ENCODE data around the gene DNAJC21. TPM values are rescaled to one million over a fixed set of nuclear protein-coding genes. Genes with fewer than 3 reads are reported as not detected.
"Not testable (repeated sequence)": the region's sequence is repeated elsewhere in the genome, so short reads cannot be mapped to it uniquely, and the experiment has no call there.

Gene DNAJC21
- total and polyA plus RNA-seq, 4 donors, result 8.8 to 21.0 (median 11.8) TPM

GRCh38 chr5:34919077-34919476 lies 10.3 kb upstream of the DNAJC21 start:
- Histone ChIP-seq H3K4me3 (ENCODE audit: low read depth in 1 of 3, low read length in 3 of 3) (no peak overlapping the region), H3K27me3 (ENCODE audit: control insufficient read depth in 4 of 4, insufficient read depth in 4 of 4, low read length in 3 of 4) (no peaks in the 10 kb centered on the region), H3K9me3 (ENCODE audit: control insufficient read depth in 4 of 4, low read length in 3 of 4) (no peaks in the 10 kb centered on the region), H3K27ac (ENCODE audit: low read depth in 1 of 2, low read length in 2 of 2) (no peak overlapping the region), H3K9ac (ENCODE audit: low read depth in 1 of 2, low read length in 2 of 2) (no peak overlapping the region), H3K4me1 (ENCODE audit: control insufficient read depth in 4 of 4, insufficient read depth in 4 of 4, low read length in 3 of 4) (peaks cover 2 to 24% (median 20%) of the 10 kb centered on the region in 4 donors), H3K36me3 (ENCODE audit: control insufficient read depth in 4 of 4, insufficient read depth in 3 of 4, low read depth in 1 of 4, low read length in 3 of 4) (peaks cover 5 to 28% (median 20%) of the 10 kb centered on the region in 4 donors)
- 92% methylated on average over 4 of the region's 4 CpGs for WGBS
- no peak for DNase-seq (ENCODE audit: low spot score)
- TF ChIP-seq, protein P1, sequence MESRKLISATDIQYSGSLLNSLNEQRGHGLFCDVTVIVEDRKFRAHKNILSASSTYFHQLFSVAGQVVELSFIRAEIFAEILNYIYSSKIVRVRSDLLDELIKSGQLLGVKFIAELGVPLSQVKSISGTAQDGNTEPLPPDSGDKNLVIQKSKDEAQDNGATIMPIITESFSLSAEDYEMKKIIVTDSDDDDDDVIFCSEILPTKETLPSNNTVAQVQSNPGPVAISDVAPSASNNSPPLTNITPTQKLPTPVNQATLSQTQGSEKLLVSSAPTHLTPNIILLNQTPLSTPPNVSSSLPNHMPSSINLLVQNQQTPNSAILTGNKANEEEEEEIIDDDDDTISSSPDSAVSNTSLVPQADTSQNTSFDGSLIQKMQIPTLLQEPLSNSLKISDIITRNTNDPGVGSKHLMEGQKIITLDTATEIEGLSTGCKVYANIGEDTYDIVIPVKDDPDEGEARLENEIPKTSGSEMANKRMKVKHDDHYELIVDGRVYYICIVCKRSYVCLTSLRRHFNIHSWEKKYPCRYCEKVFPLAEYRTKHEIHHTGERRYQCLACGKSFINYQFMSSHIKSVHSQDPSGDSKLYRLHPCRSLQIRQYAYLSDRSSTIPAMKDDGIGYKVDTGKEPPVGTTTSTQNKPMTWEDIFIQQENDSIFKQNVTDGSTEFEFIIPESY (IDR thresholded peaks at IDR 0.05), result no peak
- no peak for TF ChIP-seq SP1 (IDR thresholded peaks at IDR 0.05)
- no peak for TF ChIP-seq HNF4A (conservative IDR thresholded peaks at IDR 0.05)
- no peak for TF ChIP-seq FOXA2 (IDR thresholded peaks at IDR 0.05)
- TF ChIP-seq CTCF (IDR thresholded peaks at IDR 0.05; ENCODE audit: low read depth, low read length, missing input control), result no peak
- TF ChIP-seq, protein P2, sequence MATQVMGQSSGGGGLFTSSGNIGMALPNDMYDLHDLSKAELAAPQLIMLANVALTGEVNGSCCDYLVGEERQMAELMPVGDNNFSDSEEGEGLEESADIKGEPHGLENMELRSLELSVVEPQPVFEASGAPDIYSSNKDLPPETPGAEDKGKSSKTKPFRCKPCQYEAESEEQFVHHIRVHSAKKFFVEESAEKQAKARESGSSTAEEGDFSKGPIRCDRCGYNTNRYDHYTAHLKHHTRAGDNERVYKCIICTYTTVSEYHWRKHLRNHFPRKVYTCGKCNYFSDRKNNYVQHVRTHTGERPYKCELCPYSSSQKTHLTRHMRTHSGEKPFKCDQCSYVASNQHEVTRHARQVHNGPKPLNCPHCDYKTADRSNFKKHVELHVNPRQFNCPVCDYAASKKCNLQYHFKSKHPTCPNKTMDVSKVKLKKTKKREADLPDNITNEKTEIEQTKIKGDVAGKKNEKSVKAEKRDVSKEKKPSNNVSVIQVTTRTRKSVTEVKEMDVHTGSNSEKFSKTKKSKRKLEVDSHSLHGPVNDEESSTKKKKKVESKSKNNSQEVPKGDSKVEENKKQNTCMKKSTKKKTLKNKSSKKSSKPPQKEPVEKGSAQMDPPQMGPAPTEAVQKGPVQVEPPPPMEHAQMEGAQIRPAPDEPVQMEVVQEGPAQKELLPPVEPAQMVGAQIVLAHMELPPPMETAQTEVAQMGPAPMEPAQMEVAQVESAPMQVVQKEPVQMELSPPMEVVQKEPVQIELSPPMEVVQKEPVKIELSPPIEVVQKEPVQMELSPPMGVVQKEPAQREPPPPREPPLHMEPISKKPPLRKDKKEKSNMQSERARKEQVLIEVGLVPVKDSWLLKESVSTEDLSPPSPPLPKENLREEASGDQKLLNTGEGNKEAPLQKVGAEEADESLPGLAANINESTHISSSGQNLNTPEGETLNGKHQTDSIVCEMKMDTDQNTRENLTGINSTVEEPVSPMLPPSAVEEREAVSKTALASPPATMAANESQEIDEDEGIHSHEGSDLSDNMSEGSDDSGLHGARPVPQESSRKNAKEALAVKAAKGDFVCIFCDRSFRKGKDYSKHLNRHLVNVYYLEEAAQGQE (IDR thresholded peaks at IDR 0.05), result no peak
- no peak for TF ChIP-seq YY1 (IDR thresholded peaks at IDR 0.05)

DNA sequence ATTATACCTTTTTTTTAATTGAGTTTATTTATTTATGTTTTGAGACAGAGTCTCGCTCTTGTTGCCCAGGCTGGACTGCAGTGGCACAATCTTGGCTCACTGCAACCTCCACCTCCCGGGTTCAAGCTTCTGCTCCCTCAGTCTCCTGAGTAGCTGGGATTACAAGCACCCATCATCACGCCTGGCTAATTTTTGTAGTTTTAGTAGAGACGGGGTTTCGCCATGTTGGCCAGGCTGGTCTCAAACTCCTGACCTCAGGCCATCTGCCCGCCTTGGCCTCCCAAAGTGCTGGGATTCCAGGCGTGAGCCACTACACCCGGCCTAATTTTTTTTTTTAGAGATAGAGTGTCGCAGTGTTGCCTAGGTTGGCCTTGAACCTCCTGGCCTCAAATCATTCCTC lies 6.1 kb upstream of the DNAJC21 start:
- H3K9me3 ChIP-seq (ENCODE audit: control insufficient read depth in 4 of 4, low read length in 3 of 4); H3K27me3 ChIP-seq (ENCODE audit: control insufficient read depth in 4 of 4, insufficient read depth in 4 of 4, low read length in 3 of 4); H3K4me1 ChIP-seq (ENCODE audit: control insufficient read depth in 4 of 4, insufficient read depth in 4 of 4, low read length in 3 of 4); H3K4me3 ChIP-seq (ENCODE audit: low read depth in 1 of 3, low read length in 3 of 3); H3K9ac ChIP-seq (ENCODE audit: low read depth in 1 of 2, low read length in 2 of 2); H3K27ac ChIP-seq (ENCODE audit: low read depth in 1 of 2, low read length in 2 of 2); DNase-seq (ENCODE audit: low spot score): not testable (repeated sequence)
- WGBS, result 95% methylated on average over 9 of the region's 9 CpGs
- H3K36me3 ChIP-seq (ENCODE audit: control insufficient read depth in 4 of 4, insufficient read depth in 3 of 4, low read depth in 1 of 4, low read length in 3 of 4), result peaks cover 7 to 44% (median 34%) of the 10 kb centered on the region in 4 donors

- Histone ChIP-seq H3K27me3 (ENCODE audit: control insufficient read depth in 4 of 4, insufficient read depth in 4 of 4, low read length in 3 of 4) (no peaks in the 10 kb centered on the region), H3K36me3 (ENCODE audit: control insufficient read depth in 4 of 4, insufficient read depth in 3 of 4, low read depth in 1 of 4, low read length in 3 of 4) (peaks cover 8 to 44% (median 34%) of the 10 kb centered on the region in 4 donors), H3K9ac (ENCODE audit: low read depth in 1 of 2, low read length in 2 of 2) (no peak overlapping the region), H3K4me1 (ENCODE audit: control insufficient read depth in 4 of 4, insufficient read depth in 4 of 4, low read length in 3 of 4) (peaks cover 0 to 6% (median 2%) of the 10 kb centered on the region in 4 donors), H3K9me3 (ENCODE audit: control insufficient read depth in 4 of 4, low read length in 3 of 4) (no peaks in the 10 kb centered on the region), H3K27ac (ENCODE audit: low read depth in 1 of 2, low read length in 2 of 2) (no peak overlapping the region), H3K4me3 (ENCODE audit: low read depth in 1 of 3, low read length in 3 of 3) (no peak overlapping the region)
- no peak for DNase-seq (ENCODE audit: low spot score)
- no peak for TF ChIP-seq MAX (IDR thresholded peaks at IDR 0.05)
- TF ChIP-seq FOXA1 (IDR thresholded peaks at IDR 0.05), result no peak
- TF ChIP-seq, protein P3, sequence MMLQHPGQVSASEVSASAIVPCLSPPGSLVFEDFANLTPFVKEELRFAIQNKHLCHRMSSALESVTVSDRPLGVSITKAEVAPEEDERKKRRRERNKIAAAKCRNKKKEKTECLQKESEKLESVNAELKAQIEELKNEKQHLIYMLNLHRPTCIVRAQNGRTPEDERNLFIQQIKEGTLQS (IDR thresholded peaks at IDR 0.05), result no peak
- no peak for TF ChIP-seq HNF4A (conservative IDR thresholded peaks at IDR 0.05)
- no peak for TF ChIP-seq EGR1 (IDR thresholded peaks at IDR 0.05; ENCODE audit: low read depth in 2 of 2)
- WGBS, result 74% methylated on average over 3 of the region's 3 CpGs
Observed at GRCh38 chr5:34923694-34924461, 5.5 kb upstream of the DNAJC21 start.
